ENCODE data around the gene RTN4RL1. TPM values are rescaled to one million over a fixed set of nuclear protein-coding genes. Genes with fewer than 3 reads are reported as not detected.

The RTN4RL1 gene
- total and polyA plus RNA-seq, 9 of the 15 experiments (the other 6 are each of a cell fraction or from before 2014, with no cell fraction given) = 0.04 to 0.06 (median 0.04) TPM; not detected in 5

DNA sequence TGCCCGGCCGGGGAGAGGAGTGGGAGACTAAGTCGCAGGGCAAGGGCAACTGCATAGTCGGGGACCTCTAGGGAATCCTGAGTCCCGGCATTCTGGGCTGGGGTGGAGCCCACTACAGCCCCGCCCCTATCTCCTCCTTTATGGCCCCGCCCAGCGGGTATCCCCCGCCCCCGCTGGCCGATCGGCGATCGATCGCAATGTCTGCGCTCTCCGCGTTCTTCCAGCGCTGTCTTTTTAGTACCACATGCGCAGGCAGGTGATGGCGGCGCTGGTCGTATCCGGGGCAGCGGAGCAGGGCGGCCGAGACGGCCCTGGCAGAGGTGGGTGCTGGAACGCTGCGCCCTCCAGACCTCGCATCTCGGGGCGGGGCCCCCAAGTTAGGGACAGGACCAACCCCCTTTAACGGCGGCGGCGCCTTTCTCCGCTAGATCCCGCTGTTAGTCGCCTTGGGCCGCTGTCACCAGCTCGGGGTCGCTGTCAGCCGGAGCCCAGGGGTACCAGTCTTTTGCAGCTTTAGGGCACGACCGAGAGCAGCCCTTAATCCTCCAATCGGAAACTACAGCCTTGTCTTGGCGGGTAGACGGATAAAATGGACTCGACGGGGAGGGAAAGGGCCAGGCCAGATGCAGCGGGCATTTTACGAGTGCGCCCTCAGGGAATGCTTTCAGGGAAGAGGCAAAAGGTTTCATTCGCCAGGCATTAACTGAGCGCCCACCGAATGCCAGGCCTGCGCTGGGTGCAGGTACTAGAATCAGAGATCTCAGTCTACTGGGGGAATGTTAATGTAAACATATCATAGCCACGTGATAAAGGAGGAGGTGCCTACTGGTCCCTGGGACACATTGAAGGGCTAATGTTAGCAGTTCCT, 5.0 kb upstream of the RTN4RL1 start, which contains the start of gene DPH1 (continued):
- TF ChIP-seq, protein P1, sequence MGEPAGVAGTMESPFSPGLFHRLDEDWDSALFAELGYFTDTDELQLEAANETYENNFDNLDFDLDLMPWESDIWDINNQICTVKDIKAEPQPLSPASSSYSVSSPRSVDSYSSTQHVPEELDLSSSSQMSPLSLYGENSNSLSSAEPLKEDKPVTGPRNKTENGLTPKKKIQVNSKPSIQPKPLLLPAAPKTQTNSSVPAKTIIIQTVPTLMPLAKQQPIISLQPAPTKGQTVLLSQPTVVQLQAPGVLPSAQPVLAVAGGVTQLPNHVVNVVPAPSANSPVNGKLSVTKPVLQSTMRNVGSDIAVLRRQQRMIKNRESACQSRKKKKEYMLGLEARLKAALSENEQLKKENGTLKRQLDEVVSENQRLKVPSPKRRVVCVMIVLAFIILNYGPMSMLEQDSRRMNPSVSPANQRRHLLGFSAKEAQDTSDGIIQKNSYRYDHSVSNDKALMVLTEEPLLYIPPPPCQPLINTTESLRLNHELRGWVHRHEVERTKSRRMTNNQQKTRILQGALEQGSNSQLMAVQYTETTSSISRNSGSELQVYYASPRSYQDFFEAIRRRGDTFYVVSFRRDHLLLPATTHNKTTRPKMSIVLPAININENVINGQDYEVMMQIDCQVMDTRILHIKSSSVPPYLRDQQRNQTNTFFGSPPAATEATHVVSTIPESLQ (CRISPR knock-in tag; IDR thresholded peaks at IDR 0.05) = peak; percentile 34; the same call in 1 of the 2 replicates
- TF ChIP-seq CBX1 (IDR thresholded peaks at IDR 0.05; ENCODE audit: low read depth) = no peak
- TF ChIP-seq ZFP36 (IDR thresholded peaks at IDR 0.05; ENCODE audit: low read depth, low read length, partially characterized antibody) = no peak
- TF ChIP-seq YY1 (IDR thresholded peaks at IDR 0.05; ENCODE audit: borderline replicate concordance in 1 of 3, control insufficient read depth in 1 of 3, extremely low read depth in 1 of 3, insufficient read depth in 3 of 3, insufficient read length in 1 of 3, insufficient replicate concordance in 2 of 3, low read depth in 1 of 3, low read length in 2 of 3) = peak; percentile 50 to 95 (median 94)
- TF ChIP-seq, protein P2, sequence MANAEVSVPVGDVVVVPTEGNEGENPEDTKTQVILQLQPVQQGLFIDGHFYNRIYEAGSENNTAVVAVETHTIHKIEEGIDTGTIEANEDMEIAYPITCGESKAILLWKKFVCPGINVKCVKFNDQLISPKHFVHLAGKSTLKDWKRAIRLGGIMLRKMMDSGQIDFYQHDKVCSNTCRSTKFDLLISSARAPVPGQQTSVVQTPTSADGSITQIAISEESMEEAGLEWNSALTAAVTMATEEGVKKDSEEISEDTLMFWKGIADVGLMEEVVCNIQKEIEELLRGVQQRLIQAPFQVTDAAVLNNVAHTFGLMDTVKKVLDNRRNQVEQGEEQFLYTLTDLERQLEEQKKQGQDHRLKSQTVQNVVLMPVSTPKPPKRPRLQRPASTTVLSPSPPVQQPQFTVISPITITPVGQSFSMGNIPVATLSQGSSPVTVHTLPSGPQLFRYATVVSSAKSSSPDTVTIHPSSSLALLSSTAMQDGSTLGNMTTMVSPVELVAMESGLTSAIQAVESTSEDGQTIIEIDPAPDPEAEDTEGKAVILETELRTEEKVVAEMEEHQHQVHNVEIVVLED (CRISPR knock-in tag; IDR thresholded peaks at IDR 0.05) = peak; percentile 82
- peak; percentile 88 for TF ChIP-seq NEUROD1 (IDR thresholded peaks at IDR 0.05; ENCODE audit: borderline replicate concordance, low read depth, low read length, partially characterized antibody)
- no peak for TF ChIP-seq ZNF324 (CRISPR knock-in tag; IDR thresholded peaks at IDR 0.05)
- peak; percentile 51 for TF ChIP-seq JUND (IDR thresholded peaks at IDR 0.05; ENCODE audit: borderline replicate concordance, low read depth, low read length)
- TF ChIP-seq JUND (tag; IDR thresholded peaks at IDR 0.05; ENCODE audit: borderline replicate concordance, low read depth, low read length) = no peak; the same call in 2 of the 3 replicates
- TF ChIP-seq RFX1 (IDR thresholded peaks at IDR 0.05) = no peak
- peak; percentile 48 for TF ChIP-seq HMGN3 (IDR thresholded peaks at IDR 0.05; ENCODE audit: borderline replicate concordance, extremely low read depth, insufficient read length, low read depth, low read length)
- peak; percentile 78; the same call in 1 of the 2 replicates for TF ChIP-seq PHF8 (IDR thresholded peaks at IDR 0.05; ENCODE audit: borderline replicate concordance, low read length)
- 0 out of 2 replicates have a peak, but pooled peaks have one; percentile 27 for TF ChIP-seq ESRRA (IDR thresholded peaks at IDR 0.05; ENCODE audit: borderline replicate concordance, low read depth)
- TF ChIP-seq, protein P3, sequence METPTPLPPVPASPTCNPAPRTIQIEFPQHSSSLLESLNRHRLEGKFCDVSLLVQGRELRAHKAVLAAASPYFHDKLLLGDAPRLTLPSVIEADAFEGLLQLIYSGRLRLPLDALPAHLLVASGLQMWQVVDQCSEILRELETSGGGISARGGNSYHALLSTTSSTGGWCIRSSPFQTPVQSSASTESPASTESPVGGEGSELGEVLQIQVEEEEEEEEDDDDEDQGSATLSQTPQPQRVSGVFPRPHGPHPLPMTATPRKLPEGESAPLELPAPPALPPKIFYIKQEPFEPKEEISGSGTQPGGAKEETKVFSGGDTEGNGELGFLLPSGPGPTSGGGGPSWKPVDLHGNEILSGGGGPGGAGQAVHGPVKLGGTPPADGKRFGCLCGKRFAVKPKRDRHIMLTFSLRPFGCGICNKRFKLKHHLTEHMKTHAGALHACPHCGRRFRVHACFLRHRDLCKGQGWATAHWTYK (CRISPR knock-in tag; IDR thresholded peaks at IDR 0.05) = peak; percentile 80; the same call in 1 of the 2 replicates
- peak; percentile 76 for TF ChIP-seq RAD51 (IDR thresholded peaks at IDR 0.05; ENCODE audit: borderline replicate concordance, low read depth)
- TF ChIP-seq ZNF239 (CRISPR knock-in tag; IDR thresholded peaks at IDR 0.05) = no peak
- TF ChIP-seq, protein P4, sequence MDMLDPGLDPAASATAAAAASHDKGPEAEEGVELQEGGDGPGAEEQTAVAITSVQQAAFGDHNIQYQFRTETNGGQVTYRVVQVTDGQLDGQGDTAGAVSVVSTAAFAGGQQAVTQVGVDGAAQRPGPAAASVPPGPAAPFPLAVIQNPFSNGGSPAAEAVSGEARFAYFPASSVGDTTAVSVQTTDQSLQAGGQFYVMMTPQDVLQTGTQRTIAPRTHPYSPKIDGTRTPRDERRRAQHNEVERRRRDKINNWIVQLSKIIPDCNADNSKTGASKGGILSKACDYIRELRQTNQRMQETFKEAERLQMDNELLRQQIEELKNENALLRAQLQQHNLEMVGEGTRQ (CRISPR knock-in tag; IDR thresholded peaks at IDR 0.05) = peak; percentile 71
- TF ChIP-seq PML (IDR thresholded peaks at IDR 0.05; ENCODE audit: low read length) = 0 out of 2 replicates have a peak, but pooled peaks have one; percentile 33
- TF ChIP-seq KDM5B (IDR thresholded peaks at IDR 0.05; ENCODE audit: insufficient replicate concordance, low read depth, low read length) = peak; percentile 36
